Activated T-cell treated with anti-CD3 and anti-CD28 coated beads, Interleukin-2, amount 50 U/mL, for 48 hours (primary cell): ENCODE measurements around the gene AQP1.

Experiments used
- DNase-seq, 2 experiments: peaks; one replicate each; pipeline ENCODE4 v3.0.0-alpha.2; 2020

Gene AQP1

GRCh38 chr7:30886608-30887011 lies 25.0 kb upstream of the AQP1 start:
- no peak for DNase-seq

- no peak for DNase-seq
Measured at GRCh38 chr7:30887464-30887872, 24.2 kb upstream of the AQP1 start.

GRCh38 chr7:30888747-30889146 lies 22.9 kb upstream of the AQP1 start:
- DNase-seq: no peak

GRCh38 chr7:30890226-30890625 lies 21.4 kb upstream of the AQP1 start:
- DNase-seq: no peak

GRCh38 chr7:30893357-30893756 lies 18.3 kb upstream of the AQP1 start:
- no peak for DNase-seq

GRCh38 chr7:30894009-30894408 lies 17.6 kb upstream of the AQP1 start:
- no peak for DNase-seq

- DNase-seq: no peak
Measured at GRCh38 chr7:30894866-30895605, 16.6 kb upstream of the AQP1 start.

- DNase-seq: no peak
Measured at GRCh38 chr7:30896036-30896435, 15.6 kb upstream of the AQP1 start.

- no peak for DNase-seq
Measured at GRCh38 chr7:30896783-30897637, 14.6 kb upstream of the AQP1 start.

- DNase-seq: no peak
Measured at GRCh38 chr7:30897770-30898169, 13.9 kb upstream of the AQP1 start.

GRCh38 chr7:30898411-30898810 lies 13.2 kb upstream of the AQP1 start:
- DNase-seq: no peak

GRCh38 chr7:30899066-30899465 lies 12.6 kb upstream of the AQP1 start:
- DNase-seq: no peak

GRCh38 chr7:30899630-30900029 lies 12.0 kb upstream of the AQP1 start:
- no peak for DNase-seq

- no peak for DNase-seq
Measured at GRCh38 chr7:30900053-30900452, 11.6 kb upstream of the AQP1 start.

- DNase-seq: no peak
Measured at GRCh38 chr7:30900803-30901362, 10.8 kb upstream of the AQP1 start.

GRCh38 chr7:30901856-30902255 lies 9.8 kb upstream of the AQP1 start:
- no peak for DNase-seq

- DNase-seq: no peak
Measured at GRCh38 chr7:30902466-30902865, 9.2 kb upstream of the AQP1 start.

- DNase-seq: no peak
Measured at GRCh38 chr7:30903146-30903545, 8.5 kb upstream of the AQP1 start.

- no peak for DNase-seq
Measured at GRCh38 chr7:30904561-30904960, 7.1 kb upstream of the AQP1 start.

GRCh38 chr7:30905078-30906012 lies 6.3 kb upstream of the AQP1 start:
- no peak for DNase-seq

- DNase-seq: no peak
Measured at GRCh38 chr7:30906014-30906413, 5.6 kb upstream of the AQP1 start.

- DNase-seq: no peak
Measured at GRCh38 chr7:30906515-30907240, 5.0 kb upstream of the AQP1 start.
